ENCODE data around the gene ZNF777.

DNA sequence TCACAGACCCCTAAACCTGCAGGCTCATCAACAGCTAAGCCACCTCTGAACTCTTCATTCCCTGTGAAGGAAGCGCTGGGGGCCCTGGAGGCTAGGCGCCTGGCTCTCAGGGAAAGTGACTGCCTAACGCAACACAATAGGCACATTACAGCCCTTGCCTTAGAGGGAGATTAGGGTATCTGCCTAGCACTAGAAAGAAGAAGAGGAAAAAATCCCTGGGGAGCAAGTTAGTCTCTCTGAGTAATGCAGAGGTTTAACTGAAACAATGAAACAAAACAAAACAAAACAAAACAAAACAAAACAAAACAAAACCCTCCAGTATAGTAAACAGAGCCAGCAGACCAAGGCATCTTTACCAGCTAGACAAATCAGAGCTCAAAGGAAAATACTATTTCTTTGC lies 2.6 kb downstream of the ZNF777 start:
- TF ChIP-seq, protein P1, sequence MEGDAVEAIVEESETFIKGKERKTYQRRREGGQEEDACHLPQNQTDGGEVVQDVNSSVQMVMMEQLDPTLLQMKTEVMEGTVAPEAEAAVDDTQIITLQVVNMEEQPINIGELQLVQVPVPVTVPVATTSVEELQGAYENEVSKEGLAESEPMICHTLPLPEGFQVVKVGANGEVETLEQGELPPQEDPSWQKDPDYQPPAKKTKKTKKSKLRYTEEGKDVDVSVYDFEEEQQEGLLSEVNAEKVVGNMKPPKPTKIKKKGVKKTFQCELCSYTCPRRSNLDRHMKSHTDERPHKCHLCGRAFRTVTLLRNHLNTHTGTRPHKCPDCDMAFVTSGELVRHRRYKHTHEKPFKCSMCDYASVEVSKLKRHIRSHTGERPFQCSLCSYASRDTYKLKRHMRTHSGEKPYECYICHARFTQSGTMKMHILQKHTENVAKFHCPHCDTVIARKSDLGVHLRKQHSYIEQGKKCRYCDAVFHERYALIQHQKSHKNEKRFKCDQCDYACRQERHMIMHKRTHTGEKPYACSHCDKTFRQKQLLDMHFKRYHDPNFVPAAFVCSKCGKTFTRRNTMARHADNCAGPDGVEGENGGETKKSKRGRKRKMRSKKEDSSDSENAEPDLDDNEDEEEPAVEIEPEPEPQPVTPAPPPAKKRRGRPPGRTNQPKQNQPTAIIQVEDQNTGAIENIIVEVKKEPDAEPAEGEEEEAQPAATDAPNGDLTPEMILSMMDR (IDR thresholded peaks at IDR 0.05): no peak
- no peak for TF ChIP-seq POLR2AphosphoS5 (IDR thresholded peaks at IDR 0.05)
